OCI-LY7 (cell line): ENCODE data around the gene UNC5A. TPM values are rescaled to one million over a fixed set of nuclear protein-coding genes. Genes with fewer than 3 reads are reported as not detected.

Experiments
- BruUV-seq: library from RNA; stranded (reverse); fragments of 400-500 nt; replicated peaks from 2 replicates; lab custom pipeline; 2021; lab: Mats Ljungman, UMichigan
- CTCF ChIA-PET: fragments of 300-600 bp; sonication (Branson Sonifier 250); formaldehyde crosslinking; loops from one replicate; lab custom pipeline; 2022; ENCODE audit warnings: antibody characterized with exemption; ENCODE audit not compliant: unreplicated experiment; lab: Charles Lee
- POLR2A ChIA-PET: fragments of 300-600 bp; sonication (Branson Sonifier 250); formaldehyde crosslinking; loops from one replicate; lab custom pipeline; 2022; ENCODE audit warnings: antibody characterized with exemption; lab: Charles Lee
- DNase-seq: peaks from one replicate; pipeline ENCODE4 v3.0.0-alpha.2; 2015; ENCODE audit warnings: low spot score
- H2AFZ ChIP-seq: fragments of 200-600 bp; sonication (generic), shearing (Covaris generic); 2 replicates; pipeline ENCODE4 v1.6.1; 2014; ENCODE audit warnings: mild to moderate bottlenecking, antibody characterized with exemption, low read length, moderate library complexity
- H3K27ac ChIP-seq: fragments of 200-600 bp; sonication (generic); 2 replicates; pipeline ENCODE4 v1.5.1; 2014; ENCODE audit warnings: mixed run types, low read depth, mild to moderate bottlenecking, moderate library complexity, low read length, inconsistent platforms; ENCODE audit not compliant: poor library complexity, severe bottlenecking
- H3K36me3 ChIP-seq: fragments of 200-600 bp; sonication (generic); 2 replicates; pipeline ENCODE4 v1.6.1; 2014; ENCODE audit warnings: mild to moderate bottlenecking, antibody characterized with exemption, low read length, moderate library complexity, mixed read lengths; ENCODE audit not compliant: insufficient read depth
- H3K4me1 ChIP-seq: fragments of 200-600 bp; sonication (generic); 2 replicates; pipeline ENCODE4 v1.5.1; 2014; ENCODE audit warnings: mild to moderate bottlenecking, low read length; ENCODE audit not compliant: insufficient read depth, poor library complexity, severe bottlenecking
- H3K4me2 ChIP-seq: fragments of 200-600 bp; sonication (generic); 2 replicates; pipeline ENCODE4 v1.6.1; 2014; ENCODE audit warnings: mild to moderate bottlenecking, low read length
- H3K4me3 ChIP-seq: fragments of 200-600 bp; sonication (generic); 2 replicates; pipeline ENCODE4 v1.5.1; 2014; ENCODE audit warnings: mild to moderate bottlenecking, low read depth, low read length; ENCODE audit not compliant: poor library complexity, severe bottlenecking
- H3K79me2 ChIP-seq: fragments of 200-600 bp; sonication (generic); 2 replicates; pipeline ENCODE4 v1.6.1; 2016; ENCODE audit warnings: low read depth, mild to moderate bottlenecking, low read length, moderate library complexity, mixed read lengths; ENCODE audit not compliant: insufficient read depth
- H3K9me2 ChIP-seq: fragments of 200-600 bp; sonication (generic); 2 replicates; pipeline ENCODE4 v1.6.1; 2016; ENCODE audit warnings: mild to moderate bottlenecking, low read length, mixed read lengths; ENCODE audit not compliant: insufficient read depth
- H3K9me3 ChIP-seq: fragments of 200-600 bp; sonication (generic); 2 replicates; pipeline ENCODE4 v1.6.1; 2014; ENCODE audit warnings: mild to moderate bottlenecking, mixed run types, low read length, mixed read lengths
- H4K20me1 ChIP-seq: fragments of 200-600 bp; sonication (generic); 2 replicates; pipeline ENCODE4 v1.6.1; 2014; ENCODE audit warnings: mild to moderate bottlenecking, antibody characterized with exemption, low read length, moderate library complexity, mixed read lengths; ENCODE audit not compliant: insufficient read depth
- CTCF ChIP-seq: fragments of 200-600 bp; sonication (generic); conservative IDR thresholded peaks from 2 replicates; pipeline ENCODE4 v1.5.1; 2014; ENCODE audit warnings: mild to moderate bottlenecking, antibody characterized with exemption, low read length, moderate library complexity, mixed read lengths
- EZH2phosphoT487 ChIP-seq: fragments of 200-600 bp; sonication (generic); IDR thresholded peaks from 2 replicates; pipeline ENCODE4 v1.6.1; 2018; ENCODE audit warnings: low read depth, borderline replicate concordance, mild to moderate bottlenecking, mixed run types, antibody characterized with exemption, low read length, moderate library complexity, mixed read lengths
- intact Hi-C: fragments of 100-400 bp; cut with micrococcal nuclease; formaldehyde crosslinking; loops from one replicate; pipeline ENCODE4 v1.10.0; 2022; ENCODE audit not compliant: unreplicated experiment
- total RNA-seq, 2 experiments: library from RNA; depleted of rRNA in 1 of 2; stranded (reverse); fragments of >200 nt in 1 of 2; shearing (Covaris generic) in 1 of 2; gene quantifications; 2 replicates each; pipeline ENCODE4 v1.2.3, GENCODE V29; 2014 to 2022

Gene UNC5A
- total RNA-seq, 2 experiments from 2014 or later, result not detected

- H3K9me3 ChIP-seq, result no peaks in the 10 kb centered on the region
- TF ChIP-seq CTCF (no peak), EZH2phosphoT487 (no peak)
- H3K4me1 ChIP-seq, result no peaks in the 10 kb centered on the region
- ChIA-PET POLR2A (no interaction called here), CTCF (no interaction called here)
- H3K9me2 ChIP-seq, result no peaks in the 10 kb centered on the region
- no peaks in the 10 kb centered on the region for H3K36me3 ChIP-seq
- H3K4me3 ChIP-seq, result no peak overlapping the region
- H3K4me2 ChIP-seq, result no peak overlapping the region
- H4K20me1 ChIP-seq, result no peaks in the 10 kb centered on the region
- no peak for DNase-seq
- intact Hi-C loops, result no loop called here
- H3K27ac ChIP-seq, result no peak overlapping the region
- BruUV-seq, result no TSS peak
- no peaks in the 10 kb centered on the region for H3K79me2 ChIP-seq
- no peak overlapping the region for H2AFZ ChIP-seq
Measured at GRCh38 chr5:176796970-176797369, 13.4 kb upstream of the UNC5A start.

- intact Hi-C loops, result no loop called here
- H3K4me3 ChIP-seq, result no peak overlapping the region
- no peaks in the 10 kb centered on the region for H3K4me1 ChIP-seq
- CTCF ChIA-PET, result no interaction called here
- POLR2A ChIA-PET, result interaction anchor here (0.6 kb wide), 1 partner anchor 1822 kb away, joined by 4 read pairs; no protein-coding TSS in a partner anchor
- DNase-seq, result no peak
- no peaks in the 10 kb centered on the region for H4K20me1 ChIP-seq
- H3K79me2 ChIP-seq, result no peaks in the 10 kb centered on the region
- no peak overlapping the region for H2AFZ ChIP-seq
- H3K4me2 ChIP-seq, result no peak overlapping the region
- no peaks in the 10 kb centered on the region for H3K9me3 ChIP-seq
- H3K9me2 ChIP-seq, result no peaks in the 10 kb centered on the region
- H3K27ac ChIP-seq, result no peak overlapping the region
- no peaks in the 10 kb centered on the region for H3K36me3 ChIP-seq
- TF ChIP-seq EZH2phosphoT487 (no peak), CTCF (no peak)
- no TSS peak for BruUV-seq
Measured at GRCh38 chr5:176797456-176798050, 12.8 kb upstream of the UNC5A start.

GRCh38 chr5:176798086-176798876 is 12.1 kb upstream of the UNC5A start:
- no TSS peak for BruUV-seq
- Histone ChIP-seq H3K36me3 (no peaks in the 10 kb centered on the region), H3K79me2 (no peaks in the 10 kb centered on the region), H4K20me1 (no peaks in the 10 kb centered on the region), H3K4me3 (no peak overlapping the region), H3K9me2 (no peaks in the 10 kb centered on the region), H3K9me3 (no peaks in the 10 kb centered on the region), H3K27ac (no peak overlapping the region), H3K4me1 (no peaks in the 10 kb centered on the region), H3K4me2 (no peak overlapping the region), H2AFZ (no peak overlapping the region)
- POLR2A ChIA-PET, result interaction anchor here (0.6 kb wide), 1 partner anchor 1823 kb away, joined by 4 read pairs; no protein-coding TSS in a partner anchor
- no peak for DNase-seq
- no peak for TF ChIP-seq CTCF
- no peak for TF ChIP-seq EZH2phosphoT487
- intact Hi-C loops, result no loop called here
- CTCF ChIA-PET, result no interaction called here
